H1 (cell line): ENCODE results near the gene RBM5.

Source experiments
- ATF3 ChIP-seq: IDR thresholded peaks from 2 replicates; pipeline ENCODE4 v1.6.1; 2011; ENCODE audit warnings: low read depth, mild to moderate bottlenecking, low read length; ENCODE audit not compliant: insufficient read depth
- CHD2 ChIP-seq: IDR thresholded peaks from 2 replicates; pipeline ENCODE4 v1.6.1; 2012; ENCODE audit warnings: low read length, improper control_type of control experiment
- EZH2 ChIP-seq: fragments of 200-600 bp; sonication (generic); IDR thresholded peaks from 2 replicates; pipeline ENCODE4 v1.7.1; 2012; ENCODE audit warnings: low read depth, mild to moderate bottlenecking, moderate library complexity, low read length, inconsistent platforms; ENCODE audit not compliant: severe bottlenecking
- POLR2A ChIP-seq, 2 experiments: IDR thresholded peaks; 1 replicate in 1 of 2; 2 replicates in 1 of 2; pipeline ENCODE4 v1.6.1; 2011; ENCODE audit warnings: low read depth in 2 of 2, low read length in 2 of 2, mild to moderate bottlenecking in 2 of 2; ENCODE audit errors: control extremely low read depth in 1 of 2
- YY1 ChIP-seq: IDR thresholded peaks from 2 replicates; pipeline ENCODE4 v1.6.1; 2011; ENCODE audit warnings: low read depth, mild to moderate bottlenecking, low read length

GRCh38 chr3:50044976-50045375 lies 43.7 kb upstream of the RBM5 start:
- no peak for TF ChIP-seq POLR2A (IDR thresholded peaks at IDR 0.05; ENCODE audit: control extremely low read depth in 1 of 2, low read depth in 2 of 2, low read length in 2 of 2)
- no peak for TF ChIP-seq CHD2
- TF ChIP-seq EZH2, result no peak
- TF ChIP-seq ATF3, result no peak
- TF ChIP-seq YY1, result no peak
